Caco-2 (cell line): ENCODE data around the gene SKIL. TPM values are rescaled to one million over a fixed set of nuclear protein-coding genes. Genes with fewer than 3 reads are reported as not detected.

ENCODE experiments used
- BruUV-seq: library from RNA; stranded (reverse); fragments of 400-500 nt; replicated peaks from 2 replicates; lab custom pipeline; 2021; lab: Mats Ljungman, UMichigan
- CTCF ChIA-PET: fragments of 300-600 bp; sonication (Branson Sonifier 250); formaldehyde crosslinking; loops from one replicate; lab custom pipeline; 2022; ENCODE audit warnings: antibody characterized with exemption; lab: Charles Lee
- POLR2A ChIA-PET: fragments of 300-600 bp; sonication (Branson Sonifier 250); formaldehyde crosslinking; loops from one replicate; lab custom pipeline; 2022; ENCODE audit warnings: antibody characterized with exemption; lab: Charles Lee
- DNase-seq, 2 experiments: peaks; one replicate each; pipeline versions ENCODE4 v3.0.0 to v3.0.0-alpha.2; 2020 to 2022
- H3K27me3 ChIP-seq: replicated peaks from 2 replicates; pipeline ENCODE4 v1.6.0; 2011; ENCODE audit warnings: low read length; ENCODE audit not compliant: control insufficient read depth, insufficient read depth
- H3K36me3 ChIP-seq: 2 replicates; pipeline ENCODE4 v1.5.1; 2011; ENCODE audit warnings: low read length; ENCODE audit not compliant: control insufficient read depth, insufficient read depth
- H3K4me1 ChIP-seq: fragments of 250-450 bp; sonication (Bioruptor Pico); 2 replicates; pipeline ENCODE4 v1.5.1; 2020; ENCODE audit warnings: mild to moderate bottlenecking
- H3K4me3 ChIP-seq: 2 replicates; pipeline ENCODE4 v1.5.1; 2011; ENCODE audit warnings: low read depth, mild to moderate bottlenecking, control low read depth, low read length
- H3K9me3 ChIP-seq: fragments of 250-450 bp; sonication (Bioruptor Pico); 2 replicates; pipeline ENCODE4 v1.5.1; 2020; ENCODE audit warnings: mild to moderate bottlenecking, moderate library complexity
- H3K27ac Mint-ChIP-seq: one replicate; pipeline ENCODE4 v1.8.0; 2022; ENCODE audit warnings: mixed read lengths; ENCODE audit not compliant: unreplicated experiment
- H3K27me3 Mint-ChIP-seq: one replicate; pipeline ENCODE4 v1.8.0; 2022; ENCODE audit warnings: mixed read lengths; ENCODE audit not compliant: insufficient read depth, unreplicated experiment
- H3K36me3 Mint-ChIP-seq: one replicate; pipeline ENCODE4 v1.8.0; 2022; ENCODE audit warnings: mild to moderate bottlenecking, mixed read lengths; ENCODE audit not compliant: insufficient read depth, unreplicated experiment
- H3K4me1 Mint-ChIP-seq: one replicate; pipeline ENCODE4 v1.8.0; 2022; ENCODE audit warnings: low read depth, mixed read lengths; ENCODE audit not compliant: unreplicated experiment
- H3K4me3 Mint-ChIP-seq: one replicate; pipeline ENCODE4 v1.8.0; 2022; ENCODE audit warnings: mild to moderate bottlenecking, moderate library complexity, mixed read lengths; ENCODE audit not compliant: unreplicated experiment
- H3K9me3 Mint-ChIP-seq: one replicate; pipeline ENCODE4 v1.8.0; 2022; ENCODE audit warnings: mixed read lengths; ENCODE audit not compliant: unreplicated experiment
- CTCF ChIP-seq, 2 experiments: fragments of 200-600 bp in 1 of 2; IDR thresholded peaks; 1 replicate in 1 of 2; 2 replicates in 1 of 2; pipeline versions ENCODE4 v1.5.1 to v1.8.0; 2011 to 2022; ENCODE audit warnings: antibody characterized with exemption in 1 of 2, control low read depth in 1 of 2, inconsistent platforms in 1 of 2, low read depth in 1 of 2, low read length in 1 of 2, mild to moderate bottlenecking in 1 of 2, moderate library complexity in 1 of 2; ENCODE audit not compliant: insufficient read depth in 1 of 2, severe bottlenecking in 1 of 2, unreplicated experiment in 1 of 2
- intact Hi-C: fragments of 100-400 bp; cut with micrococcal nuclease; formaldehyde crosslinking; loops from one replicate; pipeline ENCODE4 v1.10.0; 2022; ENCODE audit not compliant: unreplicated experiment
- total RNA-seq: library from RNA; stranded (reverse); gene quantifications from 2 replicates; pipeline ENCODE4 v1.2.3, GENCODE V29; 2022

The SKIL gene
- total RNA-seq, 1 experiment from 2014 or later, result 19.6 TPM

GRCh38 chr3:170431054-170431453 is 73.5 kb downstream of the SKIL start:
- POLR2A ChIA-PET, result no interaction called here
- no peaks in the 10 kb centered on the region for H3K36me3 Mint-ChIP-seq
- H3K36me3 ChIP-seq, result no peaks in the 10 kb centered on the region
- no peaks in the 10 kb centered on the region for H3K27me3 Mint-ChIP-seq
- intact Hi-C loops, result no loop called here
- no peaks in the 10 kb centered on the region for H3K9me3 ChIP-seq
- TF ChIP-seq CTCF (IDR thresholded peaks at IDR 0.05; ENCODE audit: insufficient read depth in 1 of 2, low read depth in 1 of 2, low read length in 1 of 2, severe bottlenecking in 1 of 2, unreplicated experiment in 1 of 2), result no peak
- H3K4me3 ChIP-seq, result no peak overlapping the region
- H3K9me3 Mint-ChIP-seq, result no peaks in the 10 kb centered on the region
- H3K27ac Mint-ChIP-seq, result no peak overlapping the region
- H3K4me1 ChIP-seq, result no peaks in the 10 kb centered on the region
- no peak for DNase-seq
- CTCF ChIA-PET, result interaction anchor here (0.6 to 0.7 kb wide), 2 partner anchors 381 to 950 kb away, joined by 3 to 4 read pairs; no protein-coding TSS in a partner anchor
- H3K27me3 ChIP-seq, result no peaks in the 10 kb centered on the region
- no peaks in the 10 kb centered on the region for H3K4me1 Mint-ChIP-seq
- BruUV-seq, result no TSS peak
- no peak overlapping the region for H3K4me3 Mint-ChIP-seq

GRCh38 chr3:170432416-170432815 is 74.9 kb downstream of the SKIL start:
- no peak overlapping the region for H3K27ac Mint-ChIP-seq
- TF ChIP-seq CTCF (IDR thresholded peaks at IDR 0.05; ENCODE audit: insufficient read depth in 1 of 2, low read depth in 1 of 2, low read length in 1 of 2, severe bottlenecking in 1 of 2, unreplicated experiment in 1 of 2), result no peak
- intact Hi-C loops, result no loop called here
- Histone ChIP-seq H3K27me3 (no peaks in the 10 kb centered on the region), H3K4me3 (no peak overlapping the region), H3K9me3 (no peaks in the 10 kb centered on the region), H3K36me3 (no peaks in the 10 kb centered on the region), H3K4me1 (no peaks in the 10 kb centered on the region)
- H3K27me3 Mint-ChIP-seq, result no peaks in the 10 kb centered on the region
- no peak overlapping the region for H3K4me3 Mint-ChIP-seq
- BruUV-seq, result no TSS peak
- ChIA-PET CTCF (no interaction called here), POLR2A (no interaction called here)
- no peaks in the 10 kb centered on the region for H3K9me3 Mint-ChIP-seq
- H3K36me3 Mint-ChIP-seq, result no peaks in the 10 kb centered on the region
- H3K4me1 Mint-ChIP-seq, result no peaks in the 10 kb centered on the region
- no peak for DNase-seq

GRCh38 chr3:170436697-170437096 is 79.2 kb downstream of the SKIL start:
- Histone ChIP-seq H3K36me3 (no peaks in the 10 kb centered on the region), H3K4me1 (no peaks in the 10 kb centered on the region), H3K9me3 (no peaks in the 10 kb centered on the region), H3K4me3 (no peak overlapping the region), H3K27me3 (no peaks in the 10 kb centered on the region)
- Mint-ChIP-seq H3K4me1 (no peaks in the 10 kb centered on the region), H3K4me3 (no peak overlapping the region), H3K27ac (no peak overlapping the region), H3K9me3 (no peaks in the 10 kb centered on the region), H3K36me3 (no peaks in the 10 kb centered on the region), H3K27me3 (no peaks in the 10 kb centered on the region)
- ChIA-PET POLR2A (no interaction called here), CTCF (no interaction called here)
- no peak for DNase-seq
- BruUV-seq, result no TSS peak
- intact Hi-C loops, result no loop called here
- no peak for TF ChIP-seq CTCF (IDR thresholded peaks at IDR 0.05; ENCODE audit: insufficient read depth in 1 of 2, low read depth in 1 of 2, low read length in 1 of 2, severe bottlenecking in 1 of 2, unreplicated experiment in 1 of 2)
